Spleen (tissue), 7 donors: Measurements from ENCODE around the gene MEIOC.

Experiments used
- CTCF ChIP-seq, 11 experiments: fragments of 200-600 bp in 7 of 11; fragments of 450-650 bp in 4 of 11; sonication (generic) in 4 of 11; IDR thresholded peaks in 8 of 11; conservative IDR thresholded peaks in 3 of 11; 1 replicate in 7 of 11; 2 replicates in 4 of 11; pipeline versions ENCODE4 v1.4.0 to v1.8.0; 2016 to 2021; ENCODE audit warnings: antibody characterized with exemption in 11 of 11, inconsistent platforms in 4 of 11, mild to moderate bottlenecking in 1 of 11
- POLR2A ChIP-seq, 3 donors: fragments of 450-650 bp; IDR thresholded peaks; one replicate each; pipeline ENCODE4 v1.5.1; 2017; ENCODE audit warnings: antibody characterized with exemption in 3 of 3, mild to moderate bottlenecking in 1 of 3
- donor health status: DM: no; HTN: no; CAD: no; lungs with moderate emphysema.
- donor health status: DM: no; HTN: no; CAD: no.
- donor health status: DM: no; HTN: no; CAD: no.

- TF ChIP-seq POLR2A (IDR thresholded peaks at IDR 0.05), result no peak
- TF ChIP-seq CTCF (IDR thresholded peaks at IDR 0.05 in 8 of 11, conservative IDR thresholded peaks at IDR 0.05 in 3 of 11), result no peak
These were observed 47.4 kb upstream of the MEIOC start for GRCh38 chr17:44608727-44609435.
